SIG-M5 (cell line): ENCODE data around the gene MYH13.
"Not testable (repeated sequence)": the region's sequence is repeated elsewhere in the genome, so short reads cannot be mapped to it uniquely, and the experiment has no call there.

Experiments
- DNase-seq: peaks from one replicate; lab custom pipeline; 2025; lab: John Stamatoyannopoulos, UW

MYH13 gene

DNA sequence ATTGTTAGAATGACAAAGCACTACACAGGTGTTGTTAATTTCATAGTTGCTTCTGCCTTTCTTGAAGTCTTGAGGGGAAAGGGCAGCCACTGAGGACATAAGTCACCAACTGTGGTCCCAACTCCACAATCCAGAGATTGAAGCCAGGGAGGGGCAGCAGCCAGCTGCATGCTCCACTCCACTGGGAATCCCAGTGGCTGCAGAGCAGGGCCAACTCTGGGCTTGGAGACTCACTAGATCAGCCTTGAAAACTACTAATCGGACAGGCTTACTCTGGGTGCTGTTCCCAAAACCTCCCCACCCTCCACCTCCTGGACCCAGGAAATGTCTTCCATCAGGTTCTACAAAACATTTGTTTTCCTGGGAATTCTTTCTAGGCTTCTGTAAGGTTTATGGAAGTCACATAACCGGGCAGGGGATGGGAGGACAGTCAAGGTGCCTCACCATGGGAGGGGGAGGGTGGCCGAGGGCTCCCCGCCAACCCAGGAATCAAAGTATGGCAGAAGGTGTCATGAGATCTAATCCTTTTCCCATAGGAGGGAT, 68.0 kb downstream of the MYH13 start:
- DNase-seq: no peak

GRCh38 chr17:10297691-10298090, 75.1 kb downstream of the MYH13 start:
- DNase-seq: no peak

GRCh38 chr17:10295728-10296343, 77.0 kb downstream of the MYH13 start:
- DNase-seq: no peak

- DNase-seq: no peak
Measured at GRCh38 chr17:10294180-10294579, 78.6 kb downstream of the MYH13 start.

GRCh38 chr17:10292057-10292937, 80.5 kb downstream of the MYH13 start:
- no peak for DNase-seq

- not testable (repeated sequence) for DNase-seq
Measured at GRCh38 chr17:10291576-10291975, 81.2 kb downstream of the MYH13 start.

DNA sequence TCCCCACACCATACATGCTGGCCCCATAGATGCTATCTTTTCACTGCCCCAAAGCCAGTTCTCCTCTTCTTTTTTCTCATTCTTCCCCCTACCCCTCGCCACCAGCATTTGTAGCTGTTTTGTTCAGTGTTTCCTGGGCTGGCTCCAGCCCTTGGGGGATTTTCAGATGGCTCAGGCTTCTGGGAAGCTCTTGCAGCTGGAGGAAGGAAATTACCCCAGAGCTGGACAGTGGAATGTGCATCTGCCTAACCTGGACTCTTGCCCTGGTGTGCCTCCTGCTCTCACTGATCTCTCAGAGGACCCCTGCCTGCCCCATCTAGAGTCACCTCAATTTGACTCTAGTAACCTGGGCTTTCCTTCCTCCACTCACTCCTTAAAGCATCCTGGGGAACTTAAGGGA, 82.8 kb downstream of the MYH13 start:
- DNase-seq: no peak

GRCh38 chr17:10286324-10286723, 86.5 kb downstream of the MYH13 start:
- no peak for DNase-seq

- DNase-seq: no peak
Measured at GRCh38 chr17:10285896-10286295, 86.9 kb downstream of the MYH13 start.

DNA sequence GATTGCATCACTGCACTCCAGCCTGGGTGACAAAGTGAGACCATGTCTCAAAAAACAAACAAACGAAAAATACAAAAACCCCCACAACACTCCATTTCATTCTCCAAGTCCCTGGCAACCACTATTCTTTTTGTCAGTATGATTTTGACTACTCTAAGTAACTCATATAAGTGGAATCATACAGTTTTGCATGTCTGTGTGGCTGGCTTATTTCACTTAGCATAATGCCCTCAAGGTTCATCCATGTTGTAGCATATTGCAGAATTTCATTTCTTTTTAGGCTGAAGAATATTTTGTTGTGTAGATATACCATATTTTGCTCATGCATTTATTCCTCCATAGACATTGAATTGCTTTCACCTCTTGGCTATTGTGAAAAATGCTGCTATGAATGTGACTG, 92.7 kb downstream of the MYH13 start:
- no peak for DNase-seq

DNA sequence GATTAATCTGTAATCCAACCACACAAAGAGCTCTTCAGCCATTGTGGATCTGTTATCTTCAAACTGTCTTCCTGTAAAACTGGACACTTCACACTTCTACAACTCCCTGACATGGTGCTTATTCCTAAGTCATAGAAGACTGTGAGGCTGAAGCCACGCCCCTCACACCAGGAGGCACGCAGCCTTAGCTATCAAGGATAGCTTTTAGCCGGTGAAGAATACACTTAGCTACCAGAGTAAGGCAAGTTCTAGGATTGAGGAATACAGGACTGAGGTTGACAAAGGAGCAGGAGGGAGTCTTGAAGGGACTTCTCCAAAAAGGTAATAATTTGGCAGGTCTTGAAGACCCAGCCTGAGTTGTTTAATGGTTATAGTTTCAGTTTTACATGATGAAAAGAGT, 94.6 kb downstream of the MYH13 start:
- no peak for DNase-seq

DNA sequence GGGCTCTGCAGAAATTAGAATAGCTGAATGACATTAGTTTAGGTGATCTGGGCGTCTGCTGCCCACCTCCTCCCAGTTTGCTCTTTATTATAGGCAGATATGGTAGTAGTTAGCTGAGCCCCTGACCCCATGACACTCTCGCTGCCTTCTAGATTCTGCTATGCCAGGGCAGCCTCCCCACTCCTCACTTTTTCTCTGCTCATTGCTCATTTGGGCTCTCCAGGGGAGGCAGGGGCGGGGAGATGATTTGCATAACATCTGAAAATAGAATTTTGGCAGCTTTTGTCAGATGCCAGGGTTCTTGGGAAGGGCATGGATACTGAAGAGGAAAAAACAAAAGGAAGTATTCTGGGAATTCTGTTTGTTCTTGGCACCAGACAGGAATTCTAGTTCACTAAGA, 96.4 kb downstream of the MYH13 start:
- no peak for DNase-seq

GRCh38 chr17:10275418-10275817, 97.4 kb downstream of the MYH13 start:
- DNase-seq: no peak

DNA sequence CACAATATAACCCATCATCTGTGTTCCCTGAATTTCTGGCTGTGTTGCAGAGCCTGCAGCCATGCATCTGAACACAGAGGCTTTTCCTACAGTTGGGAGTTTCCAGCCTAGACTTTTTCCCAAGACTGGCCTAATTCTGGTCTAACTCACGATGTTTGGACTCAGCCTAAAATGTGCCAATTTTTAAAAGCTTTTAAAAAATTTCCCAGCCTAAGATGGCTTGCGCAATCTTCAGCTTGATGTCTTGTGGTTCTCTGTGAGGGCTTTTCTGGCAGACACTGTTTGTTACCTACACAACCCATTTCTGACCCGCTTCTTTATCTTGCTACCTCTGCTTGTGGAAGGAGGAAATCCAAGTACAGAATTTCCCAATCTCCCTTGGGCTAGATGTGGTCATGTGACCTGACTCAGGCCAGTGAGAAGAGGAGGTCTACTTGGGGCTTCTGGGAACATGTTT, 101.7 kb downstream of the MYH13 start:
- no peak for DNase-seq

GRCh38 chr17:10270258-10270657, 102.5 kb downstream of the MYH13 start:
- DNase-seq: no peak

GRCh38 chr17:10268005-10268404, 104.8 kb downstream of the MYH13 start:
- DNase-seq: no peak

DNA sequence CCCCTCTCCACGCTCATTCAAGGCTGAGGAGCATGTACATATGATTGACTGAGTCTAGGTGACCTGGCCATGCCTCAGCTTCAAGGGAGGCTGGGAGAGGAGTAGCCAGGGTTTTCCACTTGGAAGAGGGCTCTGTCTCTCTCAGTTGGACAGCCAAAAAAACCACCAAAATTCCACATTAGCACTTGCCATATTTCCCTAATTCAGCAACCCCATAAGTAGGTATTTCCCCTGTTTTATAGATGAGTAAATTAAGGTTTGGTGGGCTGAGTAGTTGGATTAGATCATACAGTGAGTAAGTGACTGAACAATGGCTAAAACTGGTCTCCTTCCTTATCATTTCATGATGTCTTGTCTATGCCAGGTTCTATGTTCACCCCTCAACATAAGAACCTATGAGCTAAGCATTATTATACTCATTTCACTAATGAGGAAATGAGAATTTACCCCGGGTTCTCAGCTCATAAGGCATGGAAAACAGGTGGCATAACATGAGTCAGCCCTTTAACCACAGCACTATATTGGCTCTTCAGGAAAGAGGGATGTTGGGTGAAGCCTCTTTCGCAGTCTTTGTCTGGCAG, 106.4 kb downstream of the MYH13 start:
- no peak for DNase-seq

DNA sequence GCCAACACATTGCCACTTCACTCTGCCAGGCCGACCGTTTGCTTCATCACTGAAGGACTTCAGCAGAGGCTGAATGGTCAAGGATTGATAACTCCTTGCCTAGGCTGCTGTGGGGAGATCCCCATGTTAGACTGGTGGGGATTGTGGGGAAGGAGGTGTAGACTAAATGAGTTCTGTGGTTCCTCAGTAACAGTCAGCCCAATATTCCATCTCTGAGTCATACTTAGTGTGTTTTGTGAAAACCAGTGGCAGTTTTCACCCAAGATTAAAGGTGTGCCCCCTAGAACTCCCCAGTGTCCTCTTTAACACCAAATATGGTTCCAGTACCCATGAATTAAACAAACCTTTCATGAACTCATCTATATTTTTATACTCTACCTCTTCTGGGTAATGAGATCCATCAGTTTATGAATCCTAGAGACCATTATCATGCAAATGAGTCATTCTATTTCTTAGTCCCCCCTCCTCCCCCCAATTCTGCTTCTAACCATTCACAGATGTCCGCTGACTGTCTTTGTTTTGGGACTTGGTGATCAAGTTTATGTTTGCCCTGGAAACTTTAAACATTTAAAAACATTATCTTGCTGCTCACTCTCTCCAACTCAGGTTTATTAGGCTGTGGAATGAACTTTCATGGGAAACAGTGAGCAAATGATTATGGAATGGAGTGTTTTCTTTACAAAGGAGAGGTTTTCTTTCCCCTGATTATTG, 107.6 kb downstream of the MYH13 start:
- no peak for DNase-seq

DNA sequence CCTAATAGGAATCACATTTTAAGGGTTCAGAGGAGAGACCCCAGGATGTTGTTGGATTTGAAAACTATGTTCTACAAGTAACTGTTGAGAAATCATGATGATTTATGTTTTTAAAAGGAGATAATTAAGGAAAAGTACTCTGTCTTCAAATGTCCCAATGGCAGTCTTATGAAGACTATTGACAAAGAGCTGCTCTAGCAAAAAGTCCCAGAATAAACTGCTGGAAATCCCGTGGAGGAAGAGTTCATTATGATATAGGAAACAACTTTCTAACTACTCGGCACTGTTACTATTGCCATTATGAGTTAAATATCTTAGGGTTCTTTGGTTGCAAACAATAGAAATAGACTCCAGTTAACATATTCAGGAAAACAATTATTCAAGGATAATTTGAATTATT, 108.8 kb downstream of the MYH13 start:
- no peak for DNase-seq

GRCh38 chr17:10262451-10262850, 110.4 kb downstream of the MYH13 start:
- DNase-seq: no peak

- no peak for DNase-seq
Measured at GRCh38 chr17:10261098-10261497, 111.7 kb downstream of the MYH13 start.
